Measurements from ENCODE around the gene PDE4D.
"Not testable (repeated sequence)": the region's sequence is repeated elsewhere in the genome, so short reads cannot be mapped to it uniquely, and the experiment has no call there.

PDE4D gene

GRCh38 chr5:58980890-58981289 is 912.6 kb downstream of the PDE4D start:
- no peak for DNase-seq

GRCh38 chr5:58979090-58979489 is 914.4 kb downstream of the PDE4D start:
- DNase-seq, result no peak

GRCh38 chr5:58974601-58975000 is 918.9 kb downstream of the PDE4D start:
- DNase-seq, result no peak

GRCh38 chr5:58974083-58974482 is 919.4 kb downstream of the PDE4D start:
- DNase-seq, result no peak

GRCh38 chr5:58972301-58972700 is 921.2 kb downstream of the PDE4D start:
- no peak for DNase-seq

- no peak for DNase-seq
These were observed 922.8 kb downstream of the PDE4D start for GRCh38 chr5:58970766-58971165.

GRCh38 chr5:58969795-58970194 is 923.7 kb downstream of the PDE4D start:
- no peak for DNase-seq

- no peak for DNase-seq
These were observed 924.3 kb downstream of the PDE4D start for GRCh38 chr5:58969253-58969652.

- no peak for DNase-seq
These were observed 925.2 kb downstream of the PDE4D start for GRCh38 chr5:58968350-58968749.

GRCh38 chr5:58967597-58968281 is 925.8 kb downstream of the PDE4D start:
- no peak for DNase-seq

- no peak for DNase-seq
These were observed 927.7 kb downstream of the PDE4D start for GRCh38 chr5:58965677-58966414.

- DNase-seq, result no peak
These were observed 929.7 kb downstream of the PDE4D start for GRCh38 chr5:58963821-58964220.

GRCh38 chr5:58963361-58963760 is 930.2 kb downstream of the PDE4D start:
- no peak for DNase-seq

- DNase-seq, result no peak
These were observed 931.8 kb downstream of the PDE4D start for GRCh38 chr5:58961631-58962280.

- no peak for DNase-seq
These were observed 934.8 kb downstream of the PDE4D start for GRCh38 chr5:58958701-58959100.

- not testable (repeated sequence) for DNase-seq
These were observed 940.3 kb downstream of the PDE4D start for GRCh38 chr5:58953218-58953617.

GRCh38 chr5:58950224-58950623 is 943.3 kb downstream of the PDE4D start:
- no peak for DNase-seq

- no peak for DNase-seq
These were observed 947.3 kb downstream of the PDE4D start for GRCh38 chr5:58946230-58946629.

- DNase-seq, result no peak
These were observed 949.3 kb downstream of the PDE4D start for GRCh38 chr5:58944221-58944620.

GRCh38 chr5:58940446-58940845 is 953.1 kb downstream of the PDE4D start:
- no peak for DNase-seq

- no peak for DNase-seq
These were observed 953.9 kb downstream of the PDE4D start for GRCh38 chr5:58939664-58940063.

GRCh38 chr5:58938563-58939424 is 954.7 kb downstream of the PDE4D start:
- no peak for DNase-seq

Measured in retina (tissue), 1 donor.